Measurements from ENCODE around the gene SLC4A3.

The SLC4A3 gene

GRCh38 chr2:219638948-219639755, 11.7 kb downstream of the SLC4A3 start:
- Histone ChIP-seq H3K4ac (ENCODE audit: low read length) (no peak overlapping the region), H3K23ac (ENCODE audit: low read depth, low read length, poor library complexity) (peak overlapping the region; percentile 3), H2AFZ (ENCODE audit: low read length) (no peak overlapping the region), H3K27ac (replicated peaks; ENCODE audit: low read length) (no peak overlapping the region), H2BK120ac (ENCODE audit: low read depth, low read length) (no peak overlapping the region), H2BK5ac (ENCODE audit: low read length) (peak overlapping the region; percentile 31), H3K4me3 (ENCODE audit: low read length in 2 of 2) (no peak overlapping the region), H3K9ac (ENCODE audit: low read depth, low read length, poor library complexity) (peak overlapping the region; percentile 74), H4K8ac (ENCODE audit: low read depth, low read length) (no peak overlapping the region), H3K27me3 (ENCODE audit: control insufficient read depth in 3 of 3, insufficient read depth in 3 of 3, low read depth in 1 of 3, low read length in 3 of 3) (peaks cover 0 to 5% (median 0%) of the 10 kb centered on the region in 3 experiments), H3K79me1 (ENCODE audit: low read depth, low read length) (peaks cover 1% of the 10 kb centered on the region), H3K18ac (ENCODE audit: low read length) (peak overlapping the region; percentile 60), H3K36me3 (replicated peaks in 1 of 2; ENCODE audit: control insufficient read depth in 2 of 2, insufficient read depth in 2 of 2, low read length in 2 of 2) (no peaks in the 10 kb centered on the region), H2BK15ac (ENCODE audit: low read length) (peak overlapping the region; percentile 45), H3K4me1 (ENCODE audit: control insufficient read depth in 2 of 2, insufficient read depth in 1 of 2, low read depth in 1 of 2, low read length in 2 of 2) (peaks cover 3 to 6% of the 10 kb centered on the region in 2 donors), H4K91ac (ENCODE audit: low read depth, low read length, poor library complexity) (no peak overlapping the region), H3K14ac (ENCODE audit: low read length) (no peak overlapping the region), H3K4me2 (ENCODE audit: insufficient read depth, low read length, poor library complexity, severe bottlenecking) (no peak overlapping the region), H2BK12ac (ENCODE audit: low read length) (no peak overlapping the region), H3K9me3 (replicated peaks in 1 of 2; ENCODE audit: control insufficient read depth in 2 of 2, insufficient read depth in 1 of 2, low read depth in 1 of 2, low read length in 2 of 2) (peaks cover 0 to 4% of the 10 kb centered on the region in 2 donors), H2AK5ac (ENCODE audit: low read depth, low read length) (peak overlapping the region; percentile 8)
- no CpG with 5 or more reads among the region's 24 CpGs for WGBS, 2 donors (ENCODE audit: extremely low coverage in 2 of 2, insufficient read length in 2 of 2, insufficient replicate concordance in 1 of 2)
- no peak for DNase-seq (ENCODE audit: low spot score)

- Histone ChIP-seq H3K36me3 (replicated peaks in 1 of 2; ENCODE audit: control insufficient read depth in 2 of 2, insufficient read depth in 2 of 2, low read length in 2 of 2) (no peaks in the 10 kb centered on the region), H3K9me3 (replicated peaks in 1 of 2; ENCODE audit: control insufficient read depth in 2 of 2, insufficient read depth in 1 of 2, low read depth in 1 of 2, low read length in 2 of 2) (peaks cover 0 to 4% of the 10 kb centered on the region in 2 donors), H3K23ac (ENCODE audit: low read depth, low read length, poor library complexity) (no peak overlapping the region), H2BK120ac (ENCODE audit: low read depth, low read length) (no peak overlapping the region), H3K4me3 (ENCODE audit: low read length in 2 of 2) (no peak overlapping the region), H3K27ac (replicated peaks; ENCODE audit: low read length) (no peak overlapping the region), H2BK15ac (ENCODE audit: low read length) (peak overlapping the region; percentile 61), H3K4ac (ENCODE audit: low read length) (no peak overlapping the region), H4K91ac (ENCODE audit: low read depth, low read length, poor library complexity) (no peak overlapping the region), H2AK5ac (ENCODE audit: low read depth, low read length) (no peak overlapping the region), H3K9ac (ENCODE audit: low read depth, low read length, poor library complexity) (peak overlapping the region; percentile 26), H3K18ac (ENCODE audit: low read length) (no peak overlapping the region), H3K79me1 (ENCODE audit: low read depth, low read length) (peaks cover 1% of the 10 kb centered on the region), H3K14ac (ENCODE audit: low read length) (no peak overlapping the region), H2AFZ (ENCODE audit: low read length) (peak overlapping the region; percentile 9), H3K4me1 (ENCODE audit: control insufficient read depth in 2 of 2, insufficient read depth in 1 of 2, low read depth in 1 of 2, low read length in 2 of 2) (peaks cover 8 to 13% of the 10 kb centered on the region in 2 donors), H4K8ac (ENCODE audit: low read depth, low read length) (no peak overlapping the region), H2BK12ac (ENCODE audit: low read length) (no peak overlapping the region), H3K27me3 (ENCODE audit: control insufficient read depth in 3 of 3, insufficient read depth in 3 of 3, low read depth in 1 of 3, low read length in 3 of 3) (peaks cover 0 to 5% (median 0%) of the 10 kb centered on the region in 3 experiments), H2BK5ac (ENCODE audit: low read length) (no peak overlapping the region), H3K4me2 (ENCODE audit: insufficient read depth, low read length, poor library complexity, severe bottlenecking) (no peak overlapping the region)
- no peak for DNase-seq (ENCODE audit: low spot score)
- WGBS, 2 donors (ENCODE audit: extremely low coverage in 2 of 2, insufficient read length in 2 of 2, insufficient replicate concordance in 1 of 2) = no CpG with 5 or more reads among the region's 7 CpGs
These were observed 14.1 kb downstream of the SLC4A3 start for GRCh38 chr2:219641390-219642068.

- no CpG with 5 or more reads among the region's 8 CpGs for WGBS, 2 donors (ENCODE audit: extremely low coverage in 2 of 2, insufficient read length in 2 of 2, insufficient replicate concordance in 1 of 2)
- Histone ChIP-seq H3K4me3 (ENCODE audit: low read length in 2 of 2) (no peak overlapping the region), H3K36me3 (replicated peaks in 1 of 2; ENCODE audit: control insufficient read depth in 2 of 2, insufficient read depth in 2 of 2, low read length in 2 of 2) (no peaks in the 10 kb centered on the region), H2BK15ac (ENCODE audit: low read length) (no peak overlapping the region), H3K27me3 (ENCODE audit: control insufficient read depth in 3 of 3, insufficient read depth in 3 of 3, low read depth in 1 of 3, low read length in 3 of 3) (peaks cover 0 to 5% (median 0%) of the 10 kb centered on the region in 3 experiments), H2AK5ac (ENCODE audit: low read depth, low read length) (no peak overlapping the region), H2AFZ (ENCODE audit: low read length) (peak overlapping the region; percentile 9), H2BK5ac (ENCODE audit: low read length) (no peak overlapping the region), H3K18ac (ENCODE audit: low read length) (no peak overlapping the region), H4K91ac (ENCODE audit: low read depth, low read length, poor library complexity) (no peak overlapping the region), H3K9ac (ENCODE audit: low read depth, low read length, poor library complexity) (no peak overlapping the region), H3K14ac (ENCODE audit: low read length) (no peak overlapping the region), H2BK120ac (ENCODE audit: low read depth, low read length) (no peak overlapping the region), H3K4me2 (ENCODE audit: insufficient read depth, low read length, poor library complexity, severe bottlenecking) (no peak overlapping the region), H3K79me1 (ENCODE audit: low read depth, low read length) (peaks cover 1% of the 10 kb centered on the region), H3K9me3 (replicated peaks in 1 of 2; ENCODE audit: control insufficient read depth in 2 of 2, insufficient read depth in 1 of 2, low read depth in 1 of 2, low read length in 2 of 2) (peaks cover 0 to 3% of the 10 kb centered on the region in 2 donors), H3K27ac (replicated peaks; ENCODE audit: low read length) (no peak overlapping the region), H3K23ac (ENCODE audit: low read depth, low read length, poor library complexity) (no peak overlapping the region), H3K4ac (ENCODE audit: low read length) (no peak overlapping the region), H3K4me1 (ENCODE audit: control insufficient read depth in 2 of 2, insufficient read depth in 1 of 2, low read depth in 1 of 2, low read length in 2 of 2) (peaks cover 8 to 13% of the 10 kb centered on the region in 2 donors), H2BK12ac (ENCODE audit: low read length) (no peak overlapping the region), H4K8ac (ENCODE audit: low read depth, low read length) (no peak overlapping the region)
- DNase-seq (ENCODE audit: low spot score) = no peak
These were observed 14.6 kb downstream of the SLC4A3 start for GRCh38 chr2:219642069-219642454.

GRCh38 chr2:219642465-219643083, 15.1 kb downstream of the SLC4A3 start:
- no peaks in the 10 kb centered on the region for H3K9me3 ChIP-seq (replicated peaks in 1 of 2; ENCODE audit: control insufficient read depth in 2 of 2, insufficient read depth in 1 of 2, low read depth in 1 of 2, low read length in 2 of 2)
- no peak overlapping the region for H3K27ac ChIP-seq (replicated peaks; ENCODE audit: low read length)
- H3K79me1 ChIP-seq (ENCODE audit: low read depth, low read length) = peaks cover 1% of the 10 kb centered on the region
- H2BK12ac ChIP-seq (ENCODE audit: low read length) = no peak overlapping the region
- H2BK120ac ChIP-seq (ENCODE audit: low read depth, low read length) = no peak overlapping the region
- H3K9ac ChIP-seq (ENCODE audit: low read depth, low read length, poor library complexity) = no peak overlapping the region
- H3K4me2 ChIP-seq (ENCODE audit: insufficient read depth, low read length, poor library complexity, severe bottlenecking) = no peak overlapping the region
- peak overlapping the region; percentile 73 for H2AFZ ChIP-seq (ENCODE audit: low read length)
- H3K4me1 ChIP-seq (ENCODE audit: control insufficient read depth in 2 of 2, insufficient read depth in 1 of 2, low read depth in 1 of 2, low read length in 2 of 2) = peaks cover 8 to 13% of the 10 kb centered on the region in 2 donors
- H3K4me3 ChIP-seq (ENCODE audit: low read length in 2 of 2) = no peak overlapping the region
- no peak overlapping the region for H2BK15ac ChIP-seq (ENCODE audit: low read length)
- no peak overlapping the region for H2AK5ac ChIP-seq (ENCODE audit: low read depth, low read length)
- H3K27me3 ChIP-seq (ENCODE audit: control insufficient read depth in 3 of 3, insufficient read depth in 3 of 3, low read depth in 1 of 3, low read length in 3 of 3) = peaks cover 0 to 5% (median 0%) of the 10 kb centered on the region in 3 experiments
- DNase-seq (ENCODE audit: low spot score) = peak; percentile 90
- H2BK5ac ChIP-seq (ENCODE audit: low read length) = no peak overlapping the region
- no peak overlapping the region for H3K23ac ChIP-seq (ENCODE audit: low read depth, low read length, poor library complexity)
- no peak overlapping the region for H4K91ac ChIP-seq (ENCODE audit: low read depth, low read length, poor library complexity)
- no peak overlapping the region for H4K8ac ChIP-seq (ENCODE audit: low read depth, low read length)
- no peak overlapping the region for H3K18ac ChIP-seq (ENCODE audit: low read length)
- no CpG with 5 or more reads among the region's 24 CpGs for WGBS, 2 donors (ENCODE audit: extremely low coverage in 2 of 2, insufficient read length in 2 of 2, insufficient replicate concordance in 1 of 2)
- no peak overlapping the region for H3K4ac ChIP-seq (ENCODE audit: low read length)
- H3K14ac ChIP-seq (ENCODE audit: low read length) = no peak overlapping the region
- no peaks in the 10 kb centered on the region for H3K36me3 ChIP-seq (replicated peaks in 1 of 2; ENCODE audit: control insufficient read depth in 2 of 2, insufficient read depth in 2 of 2, low read length in 2 of 2)
